ENCODE results near the gene GRHPR. TPM values are rescaled to one million over a fixed set of nuclear protein-coding genes. Genes with fewer than 3 reads are reported as not detected.
A peak's percentile ranks its signal among the peaks of the same experiment; 100 is the strongest.
"Not testable (repeated sequence)": the region's sequence is repeated elsewhere in the genome, so short reads cannot be mapped to it uniquely, and the experiment has no call there.

Gene GRHPR
- total RNA-seq, 5 donors from 2014 or later (not counting 1 experiment from before 2014, with no cell fraction given) = 33.3 to 63.8 (median 43.9) TPM

GRCh38 chr9:37465249-37466036 is 42.9 kb downstream of the GRHPR start, which contains the start of gene ZBTB5:
ZBTB5 (minus strand) TSS chr9:37465450; CDS start chr9:37442551, 22,899 bp downstream.
- DNase-seq (peak; percentile 93 to 99 (median 99)), ATAC-seq (replicated peaks in 1 of 4) (peak; percentile 81 to 87 (median 84))
- Histone ChIP-seq H3K36me3 (ENCODE audit: control insufficient read depth in 2 of 2, extremely low read depth in 1 of 2, insufficient read depth in 1 of 2, low read length in 1 of 2) (no peaks in the 10 kb centered on the region), H3K27ac (ENCODE audit: low read length) (peak within 1 kb of the TSS; percentile 97), H3K9me3 (no peaks in the 10 kb centered on the region), H3K4me3 (ENCODE audit: control insufficient read depth in 1 of 2, extremely low read depth in 1 of 2, low read length in 1 of 2) (peak within 1 kb of the TSS; percentile 93 to 96), H3K4me1 (ENCODE audit: control insufficient read depth in 1 of 2, extremely low read depth in 1 of 2, insufficient read depth in 2 of 2, low read length in 2 of 2) (peaks cover 13 to 21% of the 10 kb centered on the region in 2 experiments), H3K27me3 (replicated peaks in 1 of 2; ENCODE audit: control insufficient read depth in 2 of 2, extremely low read depth in 1 of 2, insufficient read depth in 2 of 2, low read length in 1 of 2) (peaks cover 0 to 3% of the 10 kb centered on the region in 2 experiments)
- ChIA-PET POLR2A (interaction anchor here (0.5 to 2.0 kb wide), 12 partner anchors 9 to 388 kb away, joined by 3 to 10 read pairs (median 3); partner anchors contain the start of genes POLR1E (in 1 of the 2) and ZCCHC7 (in 1 of the 2)), CTCF (interaction anchor here (0.6 to 1.4 kb wide), 7 partner anchors 16 to 695 kb away, joined by 3 to 8 read pairs (median 3); partner anchors contain the start of genes POLR1E (in 1 of the 2) and TOMM5 (in 1 of the 2))
- peaks cover 8% of the 10 kb centered on the region for H3K36me3 Mint-ChIP-seq
- under 1% methylated on average over 30 of the region's 52 CpGs for WGBS (ENCODE audit: insufficient coverage)
- no peaks in the 10 kb centered on the region for H3K9me3 Mint-ChIP-seq
- H3K4me1 Mint-ChIP-seq = peaks cover 35 to 42% (median 38%) of the 10 kb centered on the region in 3 donors
- H3K27ac Mint-ChIP-seq = peak within 1 kb of the TSS; percentile 91 to 93
- H3K27me3 Mint-ChIP-seq = no peaks in the 10 kb centered on the region
- H3K4me3 Mint-ChIP-seq = peak within 1 kb of the TSS; percentile 91 to 96 (median 94)

- H3K9me3 Mint-ChIP-seq = no peaks in the 10 kb centered on the region
- CTCF ChIA-PET = interaction anchor here (0.6 to 1.4 kb wide), 6 partner anchors 15 to 126 kb away, joined by 3 to 8 read pairs (median 3); partner anchors contain the start of genes POLR1E (in 1 of the 2) and TOMM5 (in 1 of the 2)
- Histone ChIP-seq H3K4me1 (ENCODE audit: control insufficient read depth in 1 of 2, extremely low read depth in 1 of 2, insufficient read depth in 2 of 2, low read length in 2 of 2) (peaks cover 13 to 21% of the 10 kb centered on the region in 2 experiments), H3K9me3 (no peaks in the 10 kb centered on the region), H3K36me3 (ENCODE audit: control insufficient read depth in 2 of 2, extremely low read depth in 1 of 2, insufficient read depth in 1 of 2, low read length in 1 of 2) (no peaks in the 10 kb centered on the region), H3K27ac (ENCODE audit: low read length) (peak overlapping the region; percentile 97), H3K4me3 (ENCODE audit: control insufficient read depth in 1 of 2, extremely low read depth in 1 of 2, low read length in 1 of 2) (peak overlapping the region; percentile 93 to 96), H3K27me3 (replicated peaks in 1 of 2; ENCODE audit: control insufficient read depth in 2 of 2, extremely low read depth in 1 of 2, insufficient read depth in 2 of 2, low read length in 1 of 2) (peaks cover 0 to 3% of the 10 kb centered on the region in 2 experiments)
- POLR2A ChIA-PET = interaction anchor here (0.5 to 2.0 kb wide), 8 partner anchors 20 to 346 kb away, joined by 3 to 10 read pairs (median 3); partner anchors contain the start of genes POLR1E (in 1 of the 2) and ZCCHC7 (in 1 of the 2)
- peak overlapping the region; percentile 91 to 93 for H3K27ac Mint-ChIP-seq
- H3K4me3 Mint-ChIP-seq = peak overlapping the region; percentile 91 to 96 (median 94)
- no peaks in the 10 kb centered on the region for H3K27me3 Mint-ChIP-seq
- 0% methylated on average over 41 of the region's 47 CpGs for WGBS (ENCODE audit: insufficient coverage)
- peak in 9 of 35 experiments; percentile 4 to 44 (median 12) for DNase-seq
- ATAC-seq (replicated peaks in 1 of 4) = no peak
- H3K36me3 Mint-ChIP-seq = peaks cover 8% of the 10 kb centered on the region
- H3K4me1 Mint-ChIP-seq = peaks cover 32 to 43% (median 36%) of the 10 kb centered on the region in 3 donors
Observed at GRCh38 chr9:37466037-37466709, 43.7 kb downstream of the GRHPR start.

- DNase-seq; H3K9me3 ChIP-seq; H3K36me3 ChIP-seq (ENCODE audit: control insufficient read depth in 2 of 2, extremely low read depth in 1 of 2, insufficient read depth in 1 of 2, low read length in 1 of 2); H3K4me3 Mint-ChIP-seq; POLR2A ChIA-PET; H3K27ac Mint-ChIP-seq; H3K27me3 ChIP-seq (replicated peaks in 1 of 2; ENCODE audit: control insufficient read depth in 2 of 2, extremely low read depth in 1 of 2, insufficient read depth in 2 of 2, low read length in 1 of 2); CTCF ChIA-PET; ATAC-seq (replicated peaks in 1 of 4); H3K27me3 Mint-ChIP-seq; H3K27ac ChIP-seq (ENCODE audit: low read length); H3K36me3 Mint-ChIP-seq; H3K9me3 Mint-ChIP-seq; H3K4me3 ChIP-seq (ENCODE audit: control insufficient read depth in 1 of 2, extremely low read depth in 1 of 2, low read length in 1 of 2): not testable (repeated sequence)
- H3K4me1 Mint-ChIP-seq = peaks cover 33 to 49% (median 40%) of the 10 kb centered on the region in 3 donors
- 97% methylated on average over 7 of the region's 17 CpGs for WGBS (ENCODE audit: insufficient coverage)
- H3K4me1 ChIP-seq (ENCODE audit: control insufficient read depth in 1 of 2, extremely low read depth in 1 of 2, insufficient read depth in 2 of 2, low read length in 2 of 2) = peaks cover 13 to 23% of the 10 kb centered on the region in 2 experiments
Observed at GRCh38 chr9:37467530-37467929, 45.0 kb downstream of the GRHPR start.

DNA sequence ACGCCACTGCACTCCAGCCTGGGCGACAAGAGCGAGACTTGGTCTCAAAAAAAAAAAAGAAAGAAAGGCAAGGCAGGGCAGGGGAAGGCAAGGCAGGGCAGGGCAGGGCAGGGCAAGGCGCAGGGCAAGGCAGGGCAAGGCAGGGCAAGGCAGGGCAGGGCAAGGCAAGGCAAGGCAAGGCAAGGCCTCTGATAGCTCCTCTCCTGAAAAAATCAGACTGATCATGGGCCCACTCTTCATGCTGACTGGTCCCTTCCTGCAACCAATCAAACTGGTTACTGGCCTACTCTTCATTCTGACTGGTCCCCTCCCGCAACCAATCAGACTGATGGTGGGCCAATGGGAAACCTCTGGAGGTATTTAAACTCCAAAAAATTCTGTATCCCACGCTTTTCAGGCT is 46.1 kb downstream of the GRHPR start:
- Histone ChIP-seq H3K27ac (ENCODE audit: low read length) (no peak overlapping the region), H3K4me1 (ENCODE audit: control insufficient read depth in 1 of 2, extremely low read depth in 1 of 2, insufficient read depth in 2 of 2, low read length in 2 of 2) (peaks cover 7 to 21% of the 10 kb centered on the region in 2 experiments), H3K9me3 (no peaks in the 10 kb centered on the region), H3K27me3 (replicated peaks in 1 of 2; ENCODE audit: control insufficient read depth in 2 of 2, extremely low read depth in 1 of 2, insufficient read depth in 2 of 2, low read length in 1 of 2) (peaks cover 0 to 3% of the 10 kb centered on the region in 2 experiments), H3K4me3 (ENCODE audit: control insufficient read depth in 1 of 2, extremely low read depth in 1 of 2, low read length in 1 of 2) (no peak overlapping the region), H3K36me3 (ENCODE audit: control insufficient read depth in 2 of 2, extremely low read depth in 1 of 2, insufficient read depth in 1 of 2, low read length in 1 of 2) (no peaks in the 10 kb centered on the region)
- Mint-ChIP-seq H3K27me3 (no peaks in the 10 kb centered on the region), H3K36me3 (no peaks in the 10 kb centered on the region), H3K9me3 (no peaks in the 10 kb centered on the region), H3K27ac (no peak overlapping the region), H3K4me3 (no peak overlapping the region), H3K4me1 (peaks cover 24 to 38% (median 29%) of the 10 kb centered on the region in 3 donors)
- ATAC-seq (replicated peaks in 1 of 4) (no peak), DNase-seq (no peak)
- ChIA-PET CTCF (no interaction called here), POLR2A (interaction anchor here in 1 of 2 donors (0.7 kb wide), 2 partner anchors 10 to 17 kb away, joined by 3 to 5 read pairs; partner anchors contain the start of gene POLR1E)
- WGBS (ENCODE audit: insufficient coverage) = 98% methylated on average over 5 of the region's 6 CpGs

- H3K36me3 Mint-ChIP-seq = peaks cover 4% of the 10 kb centered on the region
- peaks cover 0 to 4% of the 10 kb centered on the region in 2 experiments for H3K4me1 ChIP-seq (ENCODE audit: control insufficient read depth in 1 of 2, extremely low read depth in 1 of 2, insufficient read depth in 2 of 2, low read length in 2 of 2)
- H3K36me3 ChIP-seq (ENCODE audit: control insufficient read depth in 2 of 2, extremely low read depth in 1 of 2, insufficient read depth in 1 of 2, low read length in 1 of 2) = no peaks in the 10 kb centered on the region
- 49% methylated on average over 3 of the region's 7 CpGs for WGBS (ENCODE audit: insufficient coverage)
- H3K9me3 ChIP-seq = peaks cover 2% of the 10 kb centered on the region
- H3K27me3 ChIP-seq (replicated peaks in 1 of 2; ENCODE audit: control insufficient read depth in 2 of 2, extremely low read depth in 1 of 2, insufficient read depth in 2 of 2, low read length in 1 of 2) = peaks cover 0 to 8% of the 10 kb centered on the region in 2 experiments
- peaks cover 0 to 5% (median 0%) of the 10 kb centered on the region in 3 donors for H3K9me3 Mint-ChIP-seq
- no peak overlapping the region for H3K27ac ChIP-seq (ENCODE audit: low read length)
- peak overlapping the region in 1 of 2 donors; percentile 10 for H3K4me3 ChIP-seq (ENCODE audit: control insufficient read depth in 1 of 2, extremely low read depth in 1 of 2, low read length in 1 of 2)
- H3K4me1 Mint-ChIP-seq = peaks cover 12 to 15% (median 14%) of the 10 kb centered on the region in 3 donors
- ATAC-seq (replicated peaks in 1 of 4) = peak in 2 of 4 experiments; percentile 29 to 44
- ChIA-PET CTCF (interaction anchor here in 1 of 2 donors (0.6 kb wide), 1 partner anchor 363 kb away, joined by 6 read pairs; no protein-coding TSS in a partner anchor), POLR2A (no interaction called here)
- DNase-seq = no peak
- peaks cover 6% of the 10 kb centered on the region in 2 donors for H3K27me3 Mint-ChIP-seq
- peak overlapping the region; percentile 81 to 85 for H3K27ac Mint-ChIP-seq
- H3K4me3 Mint-ChIP-seq = peak overlapping the region; percentile 71 to 78 (median 76)
Observed at GRCh38 chr9:37471942-37472684, 49.6 kb downstream of the GRHPR start.

Data from T-cell (primary cell).